OCI-LY1 (cell line): Measurements from ENCODE around the gene SLC43A3.

Experiments
- CTCF ChIP-seq: fragments of 200-600 bp; sonication (generic), shearing (Covaris generic); IDR thresholded peaks from 2 replicates; pipeline ENCODE4 v1.5.1; 2017; ENCODE audit warnings: mild to moderate bottlenecking, antibody characterized with exemption, low read length, moderate library complexity, mixed read lengths
- EZH2 ChIP-seq: fragments of 200-600 bp; sonication (generic), shearing (Covaris generic); IDR thresholded peaks from 2 replicates; pipeline ENCODE4 v1.8.0; 2017; ENCODE audit warnings: borderline replicate concordance, mixed run types, mild to moderate bottlenecking, antibody characterized with exemption, low read length, moderate library complexity, mixed read lengths

DNA sequence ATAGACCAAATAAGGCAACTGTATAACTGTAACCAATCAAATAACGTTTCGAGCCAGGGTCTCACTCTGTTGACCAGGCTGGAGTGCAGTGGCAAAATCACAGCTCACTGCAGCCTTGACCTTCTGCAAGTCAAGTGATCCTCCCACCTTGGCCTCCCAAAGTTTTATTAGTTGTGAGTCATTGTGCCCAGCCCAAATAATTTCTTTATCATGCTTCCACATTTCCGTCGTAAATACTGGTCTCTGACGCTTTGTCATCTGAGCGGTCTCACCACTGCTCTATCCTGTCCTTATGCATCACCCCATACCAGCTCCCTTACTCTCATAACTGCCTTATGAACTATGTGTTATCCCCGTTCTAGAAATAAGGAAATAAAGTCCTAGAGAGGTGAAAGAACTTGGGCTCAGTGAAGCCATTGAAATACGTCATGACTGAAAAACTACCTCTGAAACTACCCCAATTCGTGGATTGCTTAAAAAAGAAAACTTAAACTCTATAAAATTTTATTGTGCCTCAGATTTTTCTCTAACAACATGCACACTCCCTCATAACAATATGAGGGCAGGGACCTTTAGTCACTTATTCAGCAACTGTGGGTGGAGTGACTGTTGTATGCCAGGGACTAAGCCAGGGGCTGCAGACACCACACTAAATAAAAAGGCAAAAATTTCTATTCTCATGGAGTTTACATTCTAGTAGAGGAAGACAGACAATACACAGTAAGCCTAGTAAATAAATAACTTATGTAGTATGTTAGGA, 17.6 kb upstream of the SLC43A3 start:
- TF ChIP-seq CTCF = no peak
- no peak for TF ChIP-seq EZH2
